Rectal smooth muscle tissue (tissue), 1 donor: ENCODE results near the gene UCK2.

ENCODE experiments used
- H3K27ac ChIP-seq: one replicate; pipeline ENCODE4 v1.7.0; 2013; ENCODE audit warnings: low read depth, low read length, inconsistent platforms
- H3K27me3 ChIP-seq: one replicate; pipeline ENCODE4 v1.7.0; 2013; ENCODE audit warnings: low read length; ENCODE audit not compliant: control insufficient read depth, insufficient read depth
- H3K36me3 ChIP-seq: one replicate; pipeline ENCODE4 v1.7.0; 2013; ENCODE audit warnings: low read length; ENCODE audit not compliant: control insufficient read depth, insufficient read depth
- H3K4me1 ChIP-seq: one replicate; pipeline ENCODE4 v1.7.0; 2013; ENCODE audit warnings: low read length; ENCODE audit not compliant: control insufficient read depth, insufficient read depth
- H3K4me3 ChIP-seq: one replicate; pipeline ENCODE4 v1.7.0; 2013; ENCODE audit warnings: low read length
- H3K9ac ChIP-seq: one replicate; pipeline ENCODE4 v1.7.0; 2013; ENCODE audit warnings: low read length

UCK2 gene

DNA sequence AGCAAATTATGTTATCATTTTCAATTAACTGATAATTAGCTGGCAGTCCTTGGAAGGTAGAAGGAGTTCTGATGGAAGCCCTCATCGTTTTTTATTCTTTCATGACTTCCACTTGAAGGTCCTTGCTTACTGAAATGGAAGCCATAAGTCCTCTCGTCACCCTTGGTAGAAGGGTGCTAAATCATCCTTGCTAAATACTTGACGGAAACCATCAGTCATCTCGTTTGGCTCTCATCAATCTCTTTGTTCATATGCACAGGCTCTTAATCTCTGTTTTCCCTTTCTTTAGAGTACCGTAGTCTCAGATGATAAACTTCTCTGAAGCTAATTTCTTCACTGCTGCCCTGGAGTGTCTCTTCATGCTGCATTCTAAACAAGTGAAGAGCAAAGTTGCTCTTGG lies 34.5 kb downstream of the UCK2 start:
- Histone ChIP-seq H3K9ac (no peak overlapping the region), H3K36me3 (no peaks in the 10 kb centered on the region), H3K27me3 (no peaks in the 10 kb centered on the region), H3K4me1 (no peaks in the 10 kb centered on the region), H3K27ac (no peak overlapping the region), H3K4me3 (no peak overlapping the region)

GRCh38 chr1:165862448-165862847 lies 35.0 kb downstream of the UCK2 start:
- Histone ChIP-seq H3K27ac (no peak overlapping the region), H3K36me3 (no peaks in the 10 kb centered on the region), H3K9ac (no peak overlapping the region), H3K4me1 (no peaks in the 10 kb centered on the region), H3K4me3 (no peak overlapping the region), H3K27me3 (no peaks in the 10 kb centered on the region)

- no peaks in the 10 kb centered on the region for H3K4me1 ChIP-seq
- no peaks in the 10 kb centered on the region for H3K27me3 ChIP-seq
- no peak overlapping the region for H3K27ac ChIP-seq
- no peak overlapping the region for H3K4me3 ChIP-seq
- H3K36me3 ChIP-seq: no peaks in the 10 kb centered on the region
- no peak overlapping the region for H3K9ac ChIP-seq
Measured at GRCh38 chr1:165863346-165863745, 35.9 kb downstream of the UCK2 start.

DNA sequence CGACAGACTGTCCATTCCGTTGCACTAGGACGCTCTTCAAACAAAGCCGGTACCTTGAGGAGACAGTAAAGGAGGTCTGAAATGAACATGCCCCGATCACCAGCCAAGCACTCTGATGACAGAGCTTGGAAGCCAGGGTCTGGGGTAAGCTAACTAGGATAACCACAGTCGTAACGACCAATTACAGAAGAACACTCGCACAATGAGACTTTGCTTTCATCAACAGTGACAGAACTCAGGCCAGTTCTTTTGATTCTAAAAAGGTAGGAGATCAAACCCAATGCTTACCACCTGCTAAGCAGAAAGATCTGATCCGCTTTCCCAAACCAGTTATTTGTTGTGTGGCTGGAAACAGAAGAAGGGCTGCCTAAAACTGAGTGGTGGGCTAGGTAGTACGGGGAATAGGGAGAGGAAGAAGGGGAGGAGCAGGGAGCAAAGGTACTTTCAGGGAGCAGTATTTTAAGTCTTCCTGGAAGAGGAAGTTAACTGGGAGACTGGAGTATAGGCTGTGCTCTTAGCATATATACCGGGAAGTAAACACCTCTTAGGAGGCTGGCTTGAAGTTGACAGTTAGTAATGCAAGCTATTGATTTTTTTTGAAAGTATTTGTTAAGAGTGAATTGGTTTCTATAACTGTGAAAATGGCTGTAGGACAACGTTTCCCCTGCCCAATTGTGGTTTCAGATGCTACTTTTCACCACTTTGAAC lies 38.4 kb downstream of the UCK2 start:
- Histone ChIP-seq H3K27me3 (no peaks in the 10 kb centered on the region), H3K4me3 (no peak overlapping the region), H3K36me3 (no peaks in the 10 kb centered on the region), H3K4me1 (no peaks in the 10 kb centered on the region), H3K9ac (no peak overlapping the region), H3K27ac (no peak overlapping the region)

DNA sequence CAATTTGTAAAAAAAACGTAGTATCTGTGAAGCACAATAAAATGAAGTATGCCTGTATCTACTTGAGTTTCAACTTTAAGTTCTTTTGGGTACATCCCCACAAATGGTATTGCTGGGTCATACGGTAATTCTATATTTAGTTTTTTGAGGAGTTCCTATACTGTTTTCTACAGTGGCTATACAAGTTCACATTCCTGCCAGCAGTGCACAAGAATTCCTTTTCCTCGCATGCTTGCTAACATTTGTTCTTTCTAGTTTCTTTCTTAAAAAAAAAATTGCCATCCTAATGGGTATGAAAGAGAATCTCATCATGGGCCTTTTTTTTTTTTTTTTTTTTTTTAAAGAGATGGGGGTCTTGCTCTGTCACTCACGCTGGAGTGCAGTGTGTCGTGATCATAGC lies 41.9 kb downstream of the UCK2 start:
- H3K4me3 ChIP-seq: no peak overlapping the region
- H3K4me1 ChIP-seq: no peaks in the 10 kb centered on the region
- H3K36me3 ChIP-seq: no peaks in the 10 kb centered on the region
- H3K27me3 ChIP-seq: no peaks in the 10 kb centered on the region
- no peak overlapping the region for H3K27ac ChIP-seq
- H3K9ac ChIP-seq: no peak overlapping the region

DNA sequence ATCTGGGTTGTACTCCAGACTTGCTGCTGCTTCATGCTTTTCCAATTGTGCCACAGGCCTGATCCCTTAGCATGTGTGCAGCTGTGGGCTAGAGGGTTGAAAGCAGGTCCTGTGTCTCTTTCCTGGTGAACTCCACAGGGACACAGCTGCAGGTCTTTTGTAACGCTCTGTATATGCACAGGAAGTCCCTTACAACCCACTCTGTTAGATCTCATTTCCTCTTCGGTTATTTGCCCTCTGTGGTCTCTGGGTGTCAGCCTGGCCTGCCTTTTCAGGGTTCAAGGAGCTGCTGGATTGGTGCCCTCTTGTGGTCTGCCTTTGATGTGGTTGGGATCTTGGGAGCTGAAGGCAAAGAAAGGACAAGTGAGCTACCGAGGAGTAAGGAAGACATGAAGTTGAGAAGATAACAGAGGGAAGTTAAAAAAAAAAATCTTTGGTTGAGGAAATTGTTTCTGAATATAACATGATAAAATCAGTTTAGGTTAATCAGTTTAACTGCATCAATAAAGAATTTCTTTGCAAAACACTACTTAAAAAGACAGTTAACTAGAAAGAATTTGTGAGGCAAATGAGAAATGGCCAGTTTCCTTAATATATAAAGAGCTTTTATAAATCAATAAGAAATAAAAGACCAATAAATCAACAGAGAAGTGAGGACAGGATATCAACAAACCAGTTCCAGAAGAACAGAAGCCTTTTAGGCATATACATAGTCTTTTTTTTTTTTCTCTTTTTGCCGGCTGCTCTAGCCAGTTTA lies 44.1 kb downstream of the UCK2 start:
- no peaks in the 10 kb centered on the region for H3K4me1 ChIP-seq
- no peak overlapping the region for H3K27ac ChIP-seq
- H3K4me3 ChIP-seq: no peak overlapping the region
- no peaks in the 10 kb centered on the region for H3K36me3 ChIP-seq
- H3K9ac ChIP-seq: no peak overlapping the region
- H3K27me3 ChIP-seq: no peaks in the 10 kb centered on the region

- no peak overlapping the region for H3K4me3 ChIP-seq
- no peaks in the 10 kb centered on the region for H3K4me1 ChIP-seq
- H3K27ac ChIP-seq: no peak overlapping the region
- no peaks in the 10 kb centered on the region for H3K27me3 ChIP-seq
- H3K36me3 ChIP-seq: no peaks in the 10 kb centered on the region
- H3K9ac ChIP-seq: no peak overlapping the region
Measured at GRCh38 chr1:165873481-165873880, 46.1 kb downstream of the UCK2 start.

- no peaks in the 10 kb centered on the region for H3K27me3 ChIP-seq
- no peak overlapping the region for H3K27ac ChIP-seq
- no peaks in the 10 kb centered on the region for H3K4me1 ChIP-seq
- H3K4me3 ChIP-seq: no peak overlapping the region
- no peak overlapping the region for H3K9ac ChIP-seq
- H3K36me3 ChIP-seq: no peaks in the 10 kb centered on the region
Measured at GRCh38 chr1:165874643-165875042, 47.2 kb downstream of the UCK2 start.

GRCh38 chr1:165875171-165875570 lies 47.8 kb downstream of the UCK2 start:
- H3K36me3 ChIP-seq: no peaks in the 10 kb centered on the region
- H3K4me1 ChIP-seq: no peaks in the 10 kb centered on the region
- H3K9ac ChIP-seq: no peak overlapping the region
- no peaks in the 10 kb centered on the region for H3K27me3 ChIP-seq
- H3K27ac ChIP-seq: no peak overlapping the region
- no peak overlapping the region for H3K4me3 ChIP-seq

DNA sequence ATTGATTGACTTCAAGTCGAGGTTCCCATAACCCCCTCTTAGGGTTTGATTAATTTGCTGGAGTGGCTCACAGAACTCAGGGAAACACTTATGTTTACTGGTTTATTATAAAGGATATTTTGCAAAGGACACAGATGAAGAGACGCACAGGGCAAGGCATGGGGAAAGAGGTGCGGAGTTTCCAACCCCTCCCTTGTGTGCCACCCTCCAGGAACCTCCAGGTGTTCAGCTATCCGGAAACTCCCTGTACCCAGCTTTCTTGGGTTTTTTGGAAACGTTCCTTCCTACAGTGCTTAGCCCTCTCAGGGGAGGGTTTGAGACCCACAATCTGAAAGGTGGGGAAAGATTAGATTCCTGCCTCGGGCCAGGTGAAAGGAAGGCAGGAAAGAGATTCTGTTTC lies 48.2 kb downstream of the UCK2 start:
- Histone ChIP-seq H3K36me3 (no peaks in the 10 kb centered on the region), H3K27me3 (no peaks in the 10 kb centered on the region), H3K4me3 (no peak overlapping the region), H3K27ac (no peak overlapping the region), H3K4me1 (no peaks in the 10 kb centered on the region), H3K9ac (no peak overlapping the region)

- no peak overlapping the region for H3K4me3 ChIP-seq
- H3K36me3 ChIP-seq: no peaks in the 10 kb centered on the region
- H3K27me3 ChIP-seq: no peaks in the 10 kb centered on the region
- no peaks in the 10 kb centered on the region for H3K4me1 ChIP-seq
- no peak overlapping the region for H3K9ac ChIP-seq
- no peak overlapping the region for H3K27ac ChIP-seq
Measured at GRCh38 chr1:165876121-165876520, 48.7 kb downstream of the UCK2 start.

DNA sequence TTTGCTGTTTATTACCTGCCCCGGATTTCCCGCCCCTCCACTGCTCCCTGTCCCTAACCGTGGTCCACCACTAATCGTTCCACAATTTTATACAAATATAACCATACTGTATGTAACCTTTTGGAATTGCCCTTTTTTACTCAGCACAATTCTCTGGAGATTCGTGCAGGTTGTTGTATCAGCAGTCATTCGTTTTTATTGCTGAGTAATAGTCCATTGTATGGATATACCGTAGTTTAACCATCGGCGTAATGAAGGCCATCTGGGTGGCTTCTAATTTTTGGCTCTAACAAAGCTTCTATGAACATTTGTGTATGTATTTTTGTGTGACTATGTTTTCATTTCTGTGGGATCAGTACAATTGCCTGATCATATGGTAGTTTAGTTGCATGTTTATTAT lies 50.0 kb downstream of the UCK2 start:
- Histone ChIP-seq H3K27ac (no peak overlapping the region), H3K9ac (no peak overlapping the region), H3K4me1 (no peaks in the 10 kb centered on the region), H3K27me3 (no peaks in the 10 kb centered on the region), H3K4me3 (no peak overlapping the region), H3K36me3 (no peaks in the 10 kb centered on the region)
